BLaER1 treated with 17β-estradiol and CSF1 and Interleukin-3, amounts not matched to agents 10 nM and 100 nM (cell line): Measurements from ENCODE around the gene FYN.

ENCODE experiments used
- H3K27ac ChIP-seq, 11 experiments: shearing (Covaris generic); formaldehyde crosslinking; 2 replicates each; pipeline ENCODE4 v1.8.1; 2022
- H3K27me3 ChIP-seq, 11 experiments: shearing (Covaris generic); formaldehyde crosslinking; 2 replicates each; pipeline ENCODE4 v1.8.1; 2022
- H3K36me3 ChIP-seq, 11 experiments: shearing (Covaris generic); formaldehyde crosslinking; 2 replicates each; pipeline ENCODE4 v1.8.1; 2022
- H3K4me1 ChIP-seq, 10 experiments: shearing (Covaris generic); formaldehyde crosslinking; 2 replicates each; pipeline ENCODE4 v1.8.1; 2022
- H3K4me2 ChIP-seq, 11 experiments: shearing (Covaris generic); formaldehyde crosslinking; 2 replicates each; pipeline ENCODE4 v1.8.1; 2022
- H3K4me3 ChIP-seq, 10 experiments: shearing (Covaris generic); formaldehyde crosslinking; 2 replicates each; pipeline ENCODE4 v1.8.1; 2022
- H3K9ac ChIP-seq, 11 experiments: shearing (Covaris generic); formaldehyde crosslinking; 2 replicates each; pipeline ENCODE4 v1.8.1; 2022
- H3K9me3 ChIP-seq, 11 experiments: shearing (Covaris generic); formaldehyde crosslinking; replicated peaks in 1 of 11; 2 replicates each; pipeline ENCODE4 v1.8.1; 2022
- H4K20me1 ChIP-seq, 11 experiments: shearing (Covaris generic); formaldehyde crosslinking; 2 replicates each; pipeline ENCODE4 v1.8.1; 2022
- Cebpa-rat ChIP-seq, 11 experiments: shearing (Covaris generic); IDR thresholded peaks; 2 replicates each; pipeline ENCODE4 v1.8.1; 2022

The FYN gene

DNA sequence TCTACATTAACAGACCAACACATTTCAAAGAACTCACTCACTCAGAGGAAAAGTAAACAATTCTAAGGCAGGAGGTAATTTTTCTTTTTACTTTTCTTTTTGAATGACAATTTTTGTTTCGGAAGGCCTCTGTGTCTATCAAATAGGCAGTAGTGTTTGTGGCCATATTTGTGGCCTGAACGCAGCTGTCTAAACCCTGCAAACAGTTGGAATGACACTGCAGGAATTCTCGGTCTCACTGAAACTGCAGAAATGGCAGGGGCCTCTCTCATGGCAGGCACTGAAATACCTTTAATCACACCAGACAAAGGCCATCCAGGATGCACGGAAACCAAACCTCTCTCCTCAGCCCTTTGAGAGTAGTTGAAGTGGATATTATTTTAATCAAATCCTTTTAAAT, 30.4 kb downstream of the FYN start:
- TF ChIP-seq Cebpa-rat (IDR thresholded peaks at IDR 0.05) = no peak
- Histone ChIP-seq H3K4me1 (peaks cover 73 to 98% (median 82%) of the 10 kb centered on the region in 10 experiments), H3K9ac (peak overlapping the region in 10 of 11 experiments; percentile 3 to 61 (median 42); a peak in 17 of 22 replicates), H3K27me3 (no peaks in the 10 kb centered on the region), H4K20me1 (peaks cover 0 to 82% (median 29%) of the 10 kb centered on the region in 11 experiments; a peak in 13 of 22 replicates), H3K9me3 (peaks cover 0 to 8% (median 0%) of the 10 kb centered on the region in 11 experiments; a peak in 2 of 22 replicates), H3K27ac (peak overlapping the region in 10 of 11 experiments; percentile 3 to 77 (median 71); a peak in 19 of 22 replicates), H3K4me2 (peak overlapping the region; percentile 77 to 90 (median 85)), H3K36me3 (peaks cover 0 to 37% (median 18%) of the 10 kb centered on the region in 11 experiments; a peak in 15 of 22 replicates), H3K4me3 (no peak overlapping the region)

DNA sequence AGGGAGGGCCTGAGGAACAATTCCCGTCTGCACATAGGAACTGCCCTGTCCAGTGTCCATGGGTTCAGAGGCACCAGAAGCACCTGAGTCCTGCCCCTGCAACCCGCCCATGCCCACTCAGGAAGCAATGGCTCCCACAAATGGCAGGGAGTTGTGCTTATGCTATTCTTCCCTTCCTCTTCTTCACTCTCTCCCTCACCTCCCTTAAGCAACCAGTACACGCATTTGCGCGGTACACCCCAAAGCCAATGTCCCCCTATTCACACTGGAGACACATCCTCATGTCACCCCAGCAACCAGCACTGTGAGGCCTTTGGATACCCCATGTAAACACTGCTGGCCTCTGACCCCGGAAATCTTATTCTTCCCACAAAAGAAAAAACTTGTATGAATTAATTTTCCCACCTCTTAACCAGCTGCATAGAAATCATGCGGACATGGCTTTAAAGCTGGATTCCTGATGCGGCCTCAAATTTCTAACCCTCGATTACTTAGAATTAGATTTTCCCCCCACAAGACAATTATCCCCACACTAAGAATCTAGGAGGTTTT, 30.9 kb downstream of the FYN start:
- Histone ChIP-seq H4K20me1 (peaks cover 0 to 82% (median 24%) of the 10 kb centered on the region in 11 experiments; a peak in 13 of 22 replicates), H3K27me3 (no peaks in the 10 kb centered on the region), H3K9ac (peak overlapping the region in 10 of 11 experiments; percentile 3 to 61 (median 44); a peak in 16 of 22 replicates), H3K4me2 (peak overlapping the region; percentile 77 to 90 (median 85)), H3K36me3 (peaks cover 0 to 43% (median 21%) of the 10 kb centered on the region in 11 experiments; a peak in 17 of 22 replicates), H3K9me3 (peaks cover 0 to 14% (median 0%) of the 10 kb centered on the region in 11 experiments; a peak in 3 of 22 replicates), H3K27ac (peak overlapping the region; percentile 15 to 77 (median 70); a peak in 21 of 22 replicates), H3K4me1 (peaks cover 68 to 99% (median 78%) of the 10 kb centered on the region in 10 experiments), H3K4me3 (peak overlapping the region in 2 of 10 experiments; percentile 8 to 27; a peak in 1 of 20 replicates)
- TF ChIP-seq Cebpa-rat (IDR thresholded peaks at IDR 0.05) = no peak

DNA sequence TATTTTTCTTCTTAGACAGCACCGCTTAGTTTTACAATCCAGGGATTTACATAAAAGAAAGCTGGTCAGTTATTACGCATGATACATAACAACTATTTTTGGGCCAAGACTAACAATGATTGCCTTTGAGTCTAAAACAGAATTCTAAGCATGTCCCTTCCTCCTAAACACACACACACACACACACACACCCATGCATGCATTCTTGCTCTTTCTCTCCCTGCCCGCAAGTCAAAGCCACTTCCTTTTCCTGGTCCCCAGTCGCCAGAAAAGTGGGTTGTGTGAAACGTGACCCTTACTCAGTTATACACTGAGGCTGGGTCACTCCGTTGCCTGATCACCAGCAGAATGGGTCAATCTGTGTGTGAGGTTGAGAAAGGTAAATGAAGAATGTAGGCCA, 31.4 kb downstream of the FYN start:
- H3K9me3 ChIP-seq = peaks cover 0 to 14% (median 0%) of the 10 kb centered on the region in 11 experiments; a peak in 3 of 22 replicates
- peak overlapping the region; percentile 15 to 77 (median 70); a peak in 21 of 22 replicates for H3K27ac ChIP-seq
- H3K36me3 ChIP-seq = peaks cover 0 to 48% (median 21%) of the 10 kb centered on the region in 11 experiments; a peak in 17 of 22 replicates
- H3K4me2 ChIP-seq = peak overlapping the region; percentile 77 to 90 (median 85)
- TF ChIP-seq Cebpa-rat (IDR thresholded peaks at IDR 0.05) = no peak
- H3K9ac ChIP-seq = peak overlapping the region in 10 of 11 experiments; percentile 2 to 61 (median 44); a peak in 13 of 22 replicates
- H3K4me3 ChIP-seq = peak overlapping the region in 2 of 10 experiments; percentile 8 to 27; a peak in 1 of 20 replicates
- peaks cover 0 to 79% (median 19%) of the 10 kb centered on the region in 11 experiments; a peak in 13 of 22 replicates for H4K20me1 ChIP-seq
- no peaks in the 10 kb centered on the region for H3K27me3 ChIP-seq
- H3K4me1 ChIP-seq = peaks cover 63 to 98% (median 73%) of the 10 kb centered on the region in 10 experiments

DNA sequence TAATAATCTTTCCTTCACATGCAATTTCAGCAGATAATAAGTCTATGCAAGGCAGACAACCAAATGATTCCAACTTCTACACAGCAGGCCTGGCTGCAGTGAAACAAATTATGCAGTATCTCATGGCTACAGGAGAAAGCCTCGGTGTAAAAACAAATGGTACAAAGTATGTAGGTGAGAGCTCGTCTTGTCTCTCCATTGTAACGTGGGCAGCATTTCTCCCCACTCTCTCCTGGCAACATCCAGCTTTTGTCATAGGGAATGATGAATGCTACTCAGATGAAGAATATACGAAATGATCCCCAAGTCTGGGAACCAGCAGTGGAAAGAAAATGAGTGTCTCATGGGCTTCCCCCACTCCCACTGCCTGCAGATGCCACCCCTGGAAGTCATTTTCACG, 32.4 kb downstream of the FYN start:
- peaks cover 0 to 69% (median 16%) of the 10 kb centered on the region in 11 experiments; a peak in 12 of 22 replicates for H4K20me1 ChIP-seq
- H3K9ac ChIP-seq = no peak overlapping the region
- TF ChIP-seq Cebpa-rat (IDR thresholded peaks at IDR 0.05) = no peak
- peak overlapping the region; percentile 77 to 90 (median 85) for H3K4me2 ChIP-seq
- H3K4me3 ChIP-seq = no peak overlapping the region
- H3K4me1 ChIP-seq = peaks cover 53 to 93% (median 62%) of the 10 kb centered on the region in 10 experiments
- H3K27ac ChIP-seq = peak overlapping the region in 6 of 11 experiments; percentile 66 to 77 (median 74); a peak in 8 of 22 replicates
- H3K36me3 ChIP-seq = peaks cover 0 to 54% (median 29%) of the 10 kb centered on the region in 11 experiments; a peak in 19 of 22 replicates
- no peaks in the 10 kb centered on the region for H3K27me3 ChIP-seq
- H3K9me3 ChIP-seq = peaks cover 0 to 18% (median 5%) of the 10 kb centered on the region in 11 experiments; a peak in 8 of 22 replicates

DNA sequence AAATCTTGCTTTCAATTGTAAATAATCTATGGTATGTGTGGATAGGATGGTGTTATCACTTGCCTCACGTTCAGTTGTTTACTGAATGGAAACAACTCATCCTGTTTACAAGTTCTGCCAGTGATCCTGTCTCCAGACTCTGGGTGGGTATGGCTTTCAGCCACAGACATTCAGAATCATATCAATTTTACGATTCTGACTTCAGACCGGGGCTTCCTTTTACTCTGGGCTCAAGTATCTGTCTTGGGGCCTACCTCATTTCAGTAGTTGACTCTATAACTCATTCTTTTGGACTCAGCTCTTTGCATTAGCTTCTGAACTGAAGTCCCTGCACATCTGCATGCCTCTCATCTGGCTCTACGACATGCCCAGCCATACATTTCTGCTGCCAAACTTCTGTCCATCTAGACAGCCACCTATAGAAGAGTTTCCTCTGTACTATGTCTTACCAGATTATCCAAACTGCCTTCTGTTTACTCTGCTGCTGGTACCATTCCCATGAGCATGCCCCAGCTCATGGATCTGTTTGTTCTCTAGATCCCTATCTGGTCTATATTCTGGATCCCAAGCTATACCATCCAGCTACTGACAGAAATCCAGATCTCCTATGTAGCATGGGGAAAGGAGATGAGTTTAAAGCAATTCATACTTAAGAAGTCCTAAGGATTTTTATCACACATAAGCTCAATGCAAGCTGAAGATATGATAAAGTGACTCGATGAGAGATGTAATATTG, 34.3 kb downstream of the FYN start:
- Histone ChIP-seq H3K9me3 (peaks cover 0 to 26% (median 6%) of the 10 kb centered on the region in 11 experiments; a peak in 9 of 22 replicates), H3K4me2 (peak overlapping the region in 3 of 11 experiments; percentile 3 to 10 (median 8); a peak in 2 of 22 replicates), H3K4me3 (no peak overlapping the region), H3K36me3 (peaks cover 0 to 56% (median 37%) of the 10 kb centered on the region in 11 experiments; a peak in 19 of 22 replicates), H3K27ac (no peak overlapping the region), H3K9ac (no peak overlapping the region), H3K4me1 (peaks cover 42 to 82% (median 48%) of the 10 kb centered on the region in 10 experiments), H4K20me1 (peaks cover 0 to 57% (median 7%) of the 10 kb centered on the region in 11 experiments; a peak in 10 of 22 replicates), H3K27me3 (no peaks in the 10 kb centered on the region)
- no peak for TF ChIP-seq Cebpa-rat (IDR thresholded peaks at IDR 0.05)

DNA sequence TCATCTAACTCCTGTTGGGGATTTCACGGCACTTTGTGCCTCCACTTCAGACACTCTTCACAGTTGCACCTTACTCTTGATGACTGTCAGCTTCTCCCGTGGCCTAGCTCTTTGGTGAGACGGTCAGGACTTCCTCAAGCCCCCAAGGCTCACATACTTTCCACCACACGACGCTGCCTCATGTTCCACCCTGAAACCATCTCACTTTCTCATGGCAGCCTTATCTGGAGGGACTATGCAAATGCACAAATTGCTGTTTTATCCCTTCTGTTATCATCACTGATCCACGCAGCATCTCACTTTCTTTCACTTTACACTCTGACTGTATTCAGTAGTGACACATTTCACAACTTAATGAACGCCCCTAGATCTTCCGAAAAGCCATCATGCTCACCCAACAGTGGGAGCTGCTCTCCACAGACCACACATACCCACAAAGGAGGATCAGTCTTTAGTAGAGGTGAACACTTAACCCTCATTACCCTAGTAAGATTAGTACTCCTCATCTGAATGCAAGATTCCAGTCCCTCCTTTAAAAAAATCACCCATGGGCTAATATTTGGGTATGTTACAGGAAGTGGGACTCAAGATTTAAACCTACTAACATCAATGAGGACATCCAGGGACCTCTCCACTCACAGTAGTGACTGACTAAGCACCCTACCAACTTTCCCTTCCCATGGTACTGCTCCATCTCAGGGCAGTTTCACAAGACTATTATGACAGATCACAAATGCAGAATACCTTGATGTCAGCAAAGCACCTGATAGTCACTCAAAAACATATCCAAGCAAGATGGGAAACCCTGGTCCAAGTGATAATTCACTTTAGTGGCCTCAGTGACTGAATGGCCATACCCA, 35.4 kb downstream of the FYN start:
- peaks cover 38 to 82% (median 46%) of the 10 kb centered on the region in 10 experiments for H3K4me1 ChIP-seq

DNA sequence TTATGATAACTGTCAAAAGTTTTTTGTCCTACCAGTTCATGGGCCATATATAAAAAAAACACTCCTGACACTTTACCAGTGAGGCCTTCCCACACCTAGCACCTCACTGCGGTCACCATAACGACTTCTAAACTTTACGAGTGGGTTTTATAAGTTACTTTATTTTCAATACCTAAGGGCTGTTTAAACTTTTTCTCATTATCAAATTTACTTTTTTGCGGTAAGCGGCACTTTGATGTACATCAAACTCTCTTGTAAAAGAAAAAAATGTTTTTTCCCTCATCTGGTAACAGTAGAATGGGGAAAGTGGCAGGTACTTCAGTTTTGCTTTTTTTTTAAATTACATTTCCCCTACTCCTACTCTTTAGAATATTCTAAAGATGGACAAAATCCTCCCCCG, 36.2 kb downstream of the FYN start:
- H4K20me1 ChIP-seq = peaks cover 0 to 38% (median under 1%) of the 10 kb centered on the region in 11 experiments; a peak in 5 of 22 replicates
- H3K9ac ChIP-seq = no peak overlapping the region
- TF ChIP-seq Cebpa-rat (IDR thresholded peaks at IDR 0.05) = no peak
- peaks cover 0 to 58% (median 37%) of the 10 kb centered on the region in 11 experiments; a peak in 19 of 22 replicates for H3K36me3 ChIP-seq
- H3K4me2 ChIP-seq = no peak overlapping the region
- H3K4me3 ChIP-seq = no peak overlapping the region
- peaks cover 0 to 26% (median 6%) of the 10 kb centered on the region in 11 experiments; a peak in 9 of 22 replicates for H3K9me3 ChIP-seq
- no peaks in the 10 kb centered on the region for H3K27me3 ChIP-seq
- H3K27ac ChIP-seq = no peak overlapping the region
- peaks cover 32 to 82% (median 45%) of the 10 kb centered on the region in 10 experiments for H3K4me1 ChIP-seq

More for the DNA sequence above, 35.4 kb downstream of the FYN start:
- no peak for TF ChIP-seq Cebpa-rat (IDR thresholded peaks at IDR 0.05)
- H3K9ac ChIP-seq = no peak overlapping the region
- H3K4me3 ChIP-seq = no peak overlapping the region
- peak overlapping the region in 1 of 11 experiments; percentile 10; a peak in 1 of 22 replicates for H3K4me2 ChIP-seq
- H3K27ac ChIP-seq = no peak overlapping the region
- H3K36me3 ChIP-seq = peaks cover 0 to 58% (median 37%) of the 10 kb centered on the region in 11 experiments; a peak in 19 of 22 replicates
- peaks cover 0 to 46% (median 5%) of the 10 kb centered on the region in 11 experiments; a peak in 9 of 22 replicates for H4K20me1 ChIP-seq
- H3K9me3 ChIP-seq = peaks cover 0 to 26% (median 6%) of the 10 kb centered on the region in 11 experiments; a peak in 9 of 22 replicates
- H3K27me3 ChIP-seq = no peaks in the 10 kb centered on the region
